GM18858 (cell line): ENCODE data around the gene ATP13A3.
"Not testable (repeated sequence)": the region's sequence is repeated elsewhere in the genome, so short reads cannot be mapped to it uniquely, and the experiment has no call there.

Source experiments
- ATAC-seq: cut with Tn5 transposase; IDR thresholded peaks from one replicate; pipeline ENCODE4 v1.9.1; 2021; ENCODE audit not compliant: unreplicated experiment

Gene ATP13A3

DNA sequence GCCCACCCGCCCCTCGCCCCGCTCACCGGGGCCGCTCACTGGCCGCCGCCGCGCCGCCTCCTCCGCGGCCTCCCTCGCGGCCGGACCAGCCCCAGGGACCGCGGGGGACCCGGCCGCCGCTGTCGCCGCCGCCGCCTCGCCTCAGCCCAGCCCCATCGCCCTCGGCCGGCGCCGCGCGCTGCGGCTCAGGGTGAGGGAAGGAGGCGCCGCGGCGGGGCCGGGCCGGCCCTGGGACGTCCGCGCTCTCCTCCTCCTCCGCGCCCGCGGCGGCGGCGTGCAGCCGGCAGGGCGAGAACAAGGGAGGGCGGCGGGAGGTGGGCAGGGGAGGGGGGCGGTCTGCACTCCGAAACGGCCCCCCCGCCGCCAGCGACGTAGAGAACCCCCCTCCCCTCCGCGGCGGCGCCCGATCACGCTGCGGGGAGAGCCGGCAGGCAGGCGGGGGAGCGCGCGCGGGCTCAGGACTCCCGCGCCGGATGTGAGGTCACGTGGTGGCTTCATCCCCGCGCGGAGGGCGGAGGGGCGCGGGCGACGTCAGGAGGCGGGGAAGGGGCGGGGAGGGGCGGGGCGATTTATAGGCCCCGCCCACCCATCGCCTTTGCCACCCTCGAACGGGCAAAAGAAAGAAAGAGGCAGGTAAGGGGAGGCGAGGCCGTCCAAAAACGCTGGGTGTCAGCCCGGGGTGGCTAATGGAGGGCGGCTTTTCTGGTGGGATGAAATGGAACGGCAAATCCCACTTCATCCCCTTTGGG, at the start of gene ATP13A3:
Gene ATP13A3, minus strand, starts transcription at position 463 of the 749 bp plus-strand sequence. CDS start 24,812 bp downstream, outside the sequence.
- peak; percentile 59 for ATAC-seq

DNA sequence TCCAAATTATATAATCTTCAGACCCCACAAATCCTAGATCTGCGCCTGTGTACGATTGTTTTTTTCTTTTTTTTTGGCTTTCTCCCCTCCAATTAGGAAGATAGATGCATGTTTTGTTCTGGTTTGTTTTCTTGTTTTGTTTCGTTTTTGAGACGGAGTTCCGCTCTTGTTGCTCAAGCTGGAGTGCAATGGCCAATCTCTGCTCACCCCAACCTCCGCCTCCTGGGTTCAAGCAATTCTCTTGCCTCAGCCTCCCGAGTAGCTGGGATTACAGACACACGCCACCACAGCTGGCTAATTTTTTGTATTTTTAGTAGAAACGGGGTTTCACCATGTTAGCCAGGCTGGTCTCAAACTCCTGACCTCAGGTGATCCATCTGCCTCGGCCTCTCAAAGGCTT, 48.4 kb upstream of the ATP13A3 start:
- ATAC-seq, result not testable (repeated sequence)

DNA sequence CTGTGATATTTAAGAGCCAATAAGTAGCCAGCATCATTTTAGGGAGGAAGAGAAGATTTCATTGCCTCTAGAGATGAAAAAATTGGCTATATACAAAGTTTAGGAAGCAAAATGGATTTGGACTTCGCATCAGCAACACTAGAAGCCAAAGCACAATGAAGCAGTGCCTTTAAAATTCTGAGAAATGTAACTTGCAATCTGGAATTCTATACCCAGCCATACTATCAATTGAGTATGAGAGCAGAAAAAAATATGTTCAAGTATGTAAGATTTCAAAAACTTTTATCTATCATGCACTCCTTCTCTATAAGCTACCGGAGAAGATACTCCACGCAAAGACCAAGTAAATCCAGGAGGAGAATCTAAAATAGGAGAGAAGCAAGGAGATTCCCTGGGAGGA, 47.4 kb upstream of the ATP13A3 start:
- ATAC-seq, result no peak

DNA sequence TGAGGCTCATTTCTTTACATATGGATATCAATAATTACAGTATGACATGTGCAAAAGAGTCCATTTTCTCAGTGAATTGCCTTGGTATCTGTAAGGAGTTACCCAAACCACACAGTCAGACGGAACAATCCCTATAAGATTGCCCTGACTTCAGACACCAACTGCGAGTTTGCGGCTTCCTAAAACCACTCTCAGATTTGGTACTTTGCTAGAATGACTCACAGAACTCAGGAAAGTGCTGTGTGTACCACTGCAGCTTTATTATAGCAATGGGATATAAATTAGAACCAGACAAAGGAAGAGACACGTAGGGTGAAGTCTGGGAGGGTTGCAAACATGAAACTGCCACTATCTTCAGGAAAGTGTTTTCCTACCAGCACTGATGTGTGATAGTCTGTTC, 45.8 kb upstream of the ATP13A3 start:
- ATAC-seq, result no peak

DNA sequence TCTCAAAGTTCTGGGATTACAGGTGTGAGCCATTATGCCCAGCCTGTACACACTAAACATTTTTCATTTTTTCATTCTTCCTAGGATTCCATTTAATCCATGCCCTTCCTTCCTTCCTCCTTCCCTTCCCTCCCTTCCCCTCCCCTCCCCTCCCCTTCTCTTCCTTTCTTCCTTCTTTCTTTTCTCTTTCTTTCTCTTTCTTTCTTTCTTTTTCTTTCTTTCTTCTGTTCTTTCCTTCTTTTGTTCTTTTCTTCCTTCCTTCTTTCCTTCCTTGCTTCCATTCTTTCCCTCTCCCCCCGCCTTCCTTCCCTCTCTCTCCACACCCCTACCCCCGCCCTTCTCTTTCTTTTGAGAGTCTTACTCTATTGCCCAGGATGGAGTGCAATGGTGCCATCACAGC, 40.9 kb upstream of the ATP13A3 start:
- ATAC-seq, result no peak

DNA sequence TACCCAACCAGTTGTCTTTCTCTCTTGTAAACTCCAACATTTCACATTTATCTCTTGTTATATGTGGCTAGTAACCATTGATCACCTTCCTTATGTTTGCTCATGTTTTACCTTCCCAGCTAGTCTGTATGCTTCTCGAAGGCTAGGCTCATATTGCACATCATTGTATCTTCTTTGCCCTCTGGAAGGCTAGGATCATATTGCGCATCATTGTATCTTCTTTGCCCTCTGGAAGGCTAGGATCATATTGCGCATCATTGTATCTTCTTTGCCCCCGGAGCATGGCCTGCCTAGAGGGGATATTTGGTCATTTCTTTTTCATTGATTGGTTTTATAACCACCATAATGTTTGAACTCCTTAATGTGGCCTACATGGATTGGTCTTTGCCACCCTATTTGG, 39.4 kb upstream of the ATP13A3 start:
- ATAC-seq, result no peak

DNA sequence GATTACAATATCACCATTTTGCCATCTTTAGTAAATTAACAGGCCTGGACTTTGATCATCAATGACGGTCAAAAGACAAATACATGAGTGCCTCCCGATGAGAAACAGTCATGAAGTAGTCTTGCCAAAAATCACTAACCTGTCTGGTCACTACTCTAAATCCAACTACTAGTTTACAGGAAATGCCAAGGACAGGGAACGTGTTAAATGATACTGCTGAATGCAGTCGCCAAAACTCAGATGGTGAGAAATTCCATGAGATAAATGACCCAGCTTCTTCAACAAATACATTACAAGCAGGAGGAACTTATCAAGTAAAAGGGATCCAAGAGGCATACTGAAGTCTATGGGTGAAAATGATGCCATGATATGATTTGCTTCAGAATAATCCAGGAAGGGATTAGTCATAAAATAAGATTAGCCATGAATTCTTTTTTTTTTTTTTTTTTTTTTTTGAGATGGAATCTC, 35.8 kb upstream of the ATP13A3 start:
- ATAC-seq, result no peak

DNA sequence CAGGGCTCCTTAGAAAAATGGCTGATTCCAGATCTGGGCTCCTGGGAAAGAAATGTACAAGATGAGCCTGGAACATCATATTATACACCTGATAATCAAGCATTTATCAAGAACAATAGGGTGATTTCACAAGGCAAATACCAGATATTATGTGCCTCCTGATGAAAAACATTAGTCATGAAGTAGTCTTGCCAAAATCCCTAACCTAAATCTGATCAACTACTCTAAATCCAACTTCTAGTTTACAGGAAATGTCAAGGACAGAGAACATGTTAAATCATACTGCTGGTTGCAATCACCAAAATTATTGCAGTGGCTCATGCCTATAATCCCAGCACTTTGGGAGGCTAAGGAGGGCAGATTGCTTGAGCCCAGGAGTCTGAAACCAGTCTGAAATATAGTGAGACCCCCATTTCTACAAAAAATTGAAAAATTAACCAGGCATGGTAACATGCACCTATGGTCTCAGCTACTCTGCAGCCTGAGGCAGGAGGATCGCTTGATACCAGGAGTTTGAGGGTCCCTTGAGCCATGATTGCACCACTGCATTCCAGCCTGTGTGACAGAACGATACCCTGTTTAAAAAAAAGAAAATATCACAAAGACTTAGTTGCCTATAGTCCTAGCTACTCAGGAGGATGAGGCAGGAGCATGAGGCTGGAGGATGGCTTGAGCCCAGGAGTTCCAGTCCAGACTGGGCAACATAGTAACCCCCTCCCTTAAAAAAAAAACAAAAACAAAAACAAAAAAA, 34.9 kb upstream of the ATP13A3 start:
- no peak for ATAC-seq

DNA sequence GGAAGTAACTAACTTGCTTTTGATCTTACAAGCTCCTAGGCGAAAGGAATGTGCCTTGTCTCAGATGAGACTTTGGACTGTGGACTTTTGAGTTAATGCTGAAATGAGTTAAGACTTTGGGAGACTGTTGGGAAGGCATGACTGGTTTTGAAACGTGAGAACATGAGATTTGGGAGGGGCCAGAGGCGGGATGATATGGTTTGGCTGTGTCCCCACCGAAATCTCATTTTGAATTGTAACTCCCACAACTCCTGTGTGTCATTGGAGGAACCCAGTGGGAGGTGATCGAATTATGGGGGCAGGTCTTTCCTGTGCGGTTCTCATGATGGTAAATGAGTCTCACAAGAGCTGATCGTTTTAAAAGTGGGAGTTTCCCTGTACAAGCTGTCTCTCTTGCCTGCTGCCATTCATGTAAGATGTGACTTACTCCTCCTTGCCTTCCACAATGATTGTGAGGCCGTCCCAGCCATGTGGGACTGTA, 33.9 kb upstream of the ATP13A3 start:
- not testable (repeated sequence) for ATAC-seq

DNA sequence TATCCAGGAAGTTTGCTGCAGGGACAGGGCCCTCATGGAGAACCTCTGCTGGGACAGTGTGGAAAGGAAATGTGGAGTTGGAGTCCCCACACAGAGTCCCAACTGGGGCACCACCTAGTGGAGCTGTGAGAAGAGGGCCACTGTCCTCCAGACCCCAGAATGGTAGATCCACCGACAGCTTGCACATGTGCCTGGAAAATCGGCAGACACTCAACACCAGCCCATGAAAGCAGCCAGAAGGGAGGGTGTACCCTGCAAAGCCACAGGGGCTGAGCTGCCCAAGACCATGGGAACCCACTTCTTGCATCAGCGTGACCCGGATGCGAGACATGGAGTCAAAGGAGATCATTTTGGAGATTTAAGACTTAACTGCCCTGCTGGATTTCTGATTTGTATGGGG, 33.4 kb upstream of the ATP13A3 start:
- ATAC-seq, result not testable (repeated sequence)

DNA sequence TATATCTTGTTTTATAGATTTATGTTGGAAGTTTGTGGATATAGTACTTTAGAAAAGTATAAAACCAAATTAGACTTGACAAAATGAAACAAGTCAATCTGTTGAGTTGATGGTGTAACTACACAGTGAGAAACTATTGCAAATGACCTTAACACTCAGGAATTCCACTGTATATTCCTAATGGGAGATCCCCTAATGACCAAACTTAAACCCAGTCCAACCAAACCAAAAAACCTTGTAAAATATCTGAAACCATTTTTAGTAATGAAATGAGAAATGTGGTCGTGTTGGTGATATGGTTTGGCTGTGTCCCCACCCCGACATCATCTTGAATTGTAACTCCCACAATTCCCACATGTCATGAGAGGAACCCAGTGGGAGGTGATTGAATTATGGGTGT, 31.9 kb upstream of the ATP13A3 start:
- no peak for ATAC-seq

DNA sequence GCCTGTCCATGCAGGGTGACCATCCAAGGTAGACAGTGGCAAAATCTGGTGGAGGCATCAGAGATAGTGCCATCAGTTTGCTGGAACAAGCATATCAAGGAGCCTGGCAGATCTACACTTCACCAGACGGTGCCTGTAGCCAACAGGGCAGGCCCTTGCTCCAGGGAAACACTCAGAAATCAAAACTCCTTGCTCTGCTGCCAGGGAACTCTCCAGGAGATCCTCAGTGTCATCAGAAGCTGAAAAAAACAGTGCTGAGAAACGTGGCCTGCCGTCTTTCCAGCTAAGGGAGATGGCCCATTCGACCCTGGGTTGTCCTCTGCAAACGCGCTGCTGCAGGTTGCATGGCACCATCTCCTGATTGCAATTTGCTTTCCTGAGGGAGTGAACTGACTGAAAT, 30.5 kb upstream of the ATP13A3 start:
- no peak for ATAC-seq

DNA sequence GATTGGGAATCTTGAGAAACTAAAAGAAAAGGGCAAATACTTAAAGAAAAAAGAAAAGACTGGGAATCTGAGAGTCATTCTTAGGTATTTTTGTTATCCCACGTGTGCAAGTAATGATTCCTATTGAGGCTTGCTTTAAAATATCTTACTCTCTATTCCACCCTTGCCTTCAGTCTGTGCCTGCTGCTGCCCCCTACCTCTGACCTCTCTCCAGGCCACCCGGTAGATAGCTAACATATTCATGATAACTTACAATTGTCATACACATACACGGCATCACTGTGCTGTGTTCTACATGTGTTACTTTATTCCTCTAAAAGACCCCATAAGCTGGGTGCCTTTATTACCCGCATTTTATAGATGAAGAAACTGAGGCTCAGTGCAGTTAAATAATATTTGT, 27.8 kb upstream of the ATP13A3 start:
- ATAC-seq, result no peak

DNA sequence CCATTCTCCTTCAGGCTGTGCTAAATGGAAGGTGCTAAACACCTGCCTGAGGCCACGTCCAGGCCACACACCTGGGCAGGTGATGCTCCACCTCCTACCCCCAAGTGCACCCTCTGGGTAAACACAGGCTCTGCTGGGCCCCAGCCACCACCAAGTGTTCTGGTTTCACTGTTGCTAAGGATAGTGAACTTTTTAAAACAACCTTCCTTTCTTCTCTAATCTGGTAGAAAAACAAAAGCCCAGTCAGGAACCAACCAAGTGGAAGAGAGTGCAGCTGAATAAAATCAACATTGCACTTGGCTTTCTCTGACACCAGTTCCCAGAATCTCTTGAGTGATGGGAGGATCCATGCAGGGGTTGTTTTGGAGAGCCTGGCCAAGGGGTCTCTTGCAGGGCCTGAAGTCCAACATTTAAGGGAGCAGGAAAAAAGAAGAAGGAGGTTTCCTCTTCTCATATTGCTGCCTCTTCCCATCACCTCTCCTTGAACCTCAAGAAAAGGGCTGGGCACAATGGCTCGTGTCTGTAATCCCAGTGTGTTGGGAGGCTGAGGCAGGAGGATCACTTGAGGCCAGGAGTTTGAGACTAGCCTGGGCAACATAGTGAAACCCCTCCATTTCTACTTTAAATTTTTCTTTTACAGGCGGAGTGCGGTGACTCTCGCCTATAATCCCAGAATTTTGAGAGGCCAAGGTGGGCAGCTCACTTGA, 26.2 kb upstream of the ATP13A3 start:
- no peak for ATAC-seq

DNA sequence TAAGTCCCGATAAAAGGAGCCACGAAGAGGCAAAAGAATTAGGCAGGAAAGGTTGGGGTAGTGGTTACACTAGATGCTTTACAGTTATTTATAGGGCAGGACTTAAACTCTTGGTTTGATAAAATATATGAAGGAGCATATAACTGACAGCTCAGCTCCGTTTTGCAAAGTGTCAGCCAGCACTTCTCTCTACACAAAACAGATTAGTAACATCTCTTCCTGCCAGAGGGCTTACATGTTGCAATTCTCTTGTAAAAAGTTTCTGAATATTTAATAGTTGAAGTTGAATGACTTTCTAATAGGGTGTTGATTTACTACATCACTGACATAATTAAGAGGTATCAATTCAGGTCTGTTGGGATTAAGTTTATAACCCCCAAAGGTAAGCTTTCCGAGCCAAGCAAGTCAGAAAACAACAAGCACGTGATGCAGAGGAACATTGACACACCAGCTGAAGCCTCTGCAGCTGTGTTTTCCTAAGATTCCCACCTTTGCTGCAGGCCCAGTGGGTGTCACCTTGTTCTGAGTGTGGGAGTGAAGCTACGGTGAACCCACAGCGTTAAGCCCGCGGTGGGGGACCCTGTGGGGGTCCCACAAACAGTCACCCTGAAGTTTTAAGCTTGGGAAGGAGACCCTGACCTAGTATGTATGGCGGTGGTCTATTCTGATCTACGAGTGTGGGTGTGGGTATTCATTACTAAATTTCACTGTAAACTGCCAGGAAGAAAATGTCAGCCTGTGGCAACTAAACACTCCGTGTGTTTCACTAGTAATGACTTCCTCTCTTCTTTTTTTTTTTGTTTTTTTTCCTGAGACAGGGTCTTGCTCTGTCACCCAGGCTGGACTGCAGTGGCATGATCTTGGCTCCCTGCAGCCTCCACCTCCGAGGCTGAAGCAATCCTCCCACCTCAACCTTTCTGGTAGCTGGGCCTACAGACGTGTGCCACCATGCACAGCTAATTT, 22.0 kb upstream of the ATP13A3 start:
- no peak for ATAC-seq

DNA sequence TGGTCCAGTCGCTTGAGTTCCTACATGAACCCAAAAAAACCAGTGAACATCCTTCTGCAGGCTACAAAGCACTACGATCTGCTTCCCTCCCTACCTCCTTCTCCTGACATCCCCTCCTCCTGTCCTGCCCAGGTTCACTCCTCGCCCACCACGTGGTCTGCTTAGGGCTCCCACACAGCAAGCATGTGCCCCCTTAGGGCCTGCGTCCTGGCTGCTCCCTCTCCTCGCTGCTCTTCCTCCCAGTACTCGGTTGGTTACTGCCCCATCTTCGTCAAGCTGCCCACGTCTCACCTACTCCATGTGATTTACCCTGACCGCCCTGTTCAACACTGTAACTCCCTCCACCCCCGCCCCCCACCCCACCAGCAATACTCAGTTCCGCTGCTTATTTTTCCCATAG, 20.8 kb upstream of the ATP13A3 start:
- no peak for ATAC-seq

DNA sequence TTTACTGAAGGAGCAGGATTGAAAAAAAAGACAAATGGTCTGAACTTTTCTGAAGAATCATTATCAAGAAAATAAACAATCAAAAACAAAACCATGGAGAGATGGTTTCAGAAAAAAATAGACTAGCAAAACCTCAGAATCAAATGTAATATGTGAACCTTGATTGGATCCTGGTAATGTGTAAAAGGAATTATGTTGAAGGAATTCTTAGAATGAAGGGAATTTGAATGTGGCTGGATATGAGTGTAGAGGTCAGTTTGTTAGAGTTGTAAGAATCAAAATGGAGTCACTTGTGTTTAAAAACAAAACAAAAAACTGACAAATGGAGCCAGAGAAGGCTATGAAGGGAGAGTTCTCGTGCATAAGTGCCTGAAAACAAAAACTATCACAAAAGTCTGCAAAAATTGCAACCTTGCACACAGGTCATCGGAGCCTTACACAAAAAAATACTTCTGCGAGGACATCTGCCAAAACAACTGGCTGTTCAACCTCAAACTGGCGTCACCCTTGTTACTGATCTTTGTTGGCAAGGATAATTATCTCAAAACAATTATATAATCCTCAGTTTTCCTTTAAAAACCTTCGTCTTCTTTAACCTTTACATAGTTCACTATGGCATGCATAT, 19.1 kb upstream of the ATP13A3 start:
- no peak for ATAC-seq

DNA sequence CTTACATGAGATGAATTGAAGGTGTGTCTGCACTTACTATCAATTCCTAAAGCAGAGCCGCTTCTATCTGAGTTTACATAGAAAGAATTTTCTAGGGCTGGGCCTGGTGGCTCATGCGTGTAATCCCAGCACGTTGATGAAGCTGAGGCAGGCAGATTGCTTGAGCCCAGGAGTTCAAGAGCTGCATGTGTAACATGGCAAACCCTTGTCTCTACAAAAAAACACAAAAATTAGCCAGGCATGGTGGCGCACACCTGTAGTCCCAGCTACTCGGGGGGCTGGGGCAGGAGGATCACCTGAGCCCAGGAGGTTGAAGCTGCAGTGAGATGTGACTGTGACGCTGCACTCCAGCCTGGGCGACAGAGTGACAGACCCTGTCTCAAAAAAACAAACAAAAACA, 18.1 kb upstream of the ATP13A3 start:
- no peak for ATAC-seq

DNA sequence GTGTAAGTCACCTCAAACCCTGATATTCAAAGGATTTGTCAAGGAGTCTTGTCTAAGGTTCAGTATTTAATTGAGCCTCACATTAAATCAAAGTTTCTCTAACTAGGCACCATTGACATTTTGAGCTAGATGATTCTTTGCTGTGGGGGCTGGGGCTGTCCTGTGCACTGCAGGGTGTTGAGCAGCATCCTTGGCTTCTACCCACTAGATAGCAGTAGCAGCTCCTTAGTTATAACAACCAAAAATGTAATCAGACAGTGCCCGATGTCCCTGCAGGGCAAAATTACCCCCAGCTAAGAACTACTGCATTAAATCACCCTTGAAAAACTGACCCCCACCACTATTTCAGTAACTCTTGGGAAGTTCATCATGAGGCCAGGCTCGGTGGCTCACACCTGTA, 17.3 kb upstream of the ATP13A3 start:
- ATAC-seq, result no peak

DNA sequence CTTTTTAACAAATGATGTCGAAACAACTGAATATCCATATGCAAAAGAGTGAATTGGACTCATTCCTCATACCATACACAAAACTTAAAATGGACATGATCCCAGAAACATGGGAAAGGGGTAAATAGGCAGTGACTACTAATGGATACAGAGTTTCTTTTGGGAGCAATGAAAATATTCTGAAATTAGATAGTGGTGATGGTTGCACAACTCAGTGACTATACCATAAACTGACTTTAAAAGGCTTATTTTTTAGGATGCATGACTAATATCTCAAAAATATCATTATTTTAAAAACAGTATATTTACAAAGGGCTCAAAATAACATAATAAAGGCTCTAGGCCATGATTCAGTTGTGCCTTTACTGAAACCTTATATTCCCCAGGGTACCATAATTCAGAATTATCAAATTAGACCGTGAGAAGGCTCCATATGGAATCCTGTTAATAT, 16.3 kb upstream of the ATP13A3 start:
- ATAC-seq, result no peak
